Activated naive CD4-positive, alpha-beta T cell (primary cell): ENCODE data around the gene ADAMTS17.
A peak's percentile ranks its signal among the peaks of the same experiment; 100 is the strongest.
"Not testable (repeated sequence)": the region's sequence is repeated elsewhere in the genome, so short reads cannot be mapped to it uniquely, and the experiment has no call there.

Experiments
- DNase-seq, 4 experiments: peaks; one replicate each; lab custom pipeline; 2025; lab: John Stamatoyannopoulos, UW

Gene ADAMTS17

DNA sequence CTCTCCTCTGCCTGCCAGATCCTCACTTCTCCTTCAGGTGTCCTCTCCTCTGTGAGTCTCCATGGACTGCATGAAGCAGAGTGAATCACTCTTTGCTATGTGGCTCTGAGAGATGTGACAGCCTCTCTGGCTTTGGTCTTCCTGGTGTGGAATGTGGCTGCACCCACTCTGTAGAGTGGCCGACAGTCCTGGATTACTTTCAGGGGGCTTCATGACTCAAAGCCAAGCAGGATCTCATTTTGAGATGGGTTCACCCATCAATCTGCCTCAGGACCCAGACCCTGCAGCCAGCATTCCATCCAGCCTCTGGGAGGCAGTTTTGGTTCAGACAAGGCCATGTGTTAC lies 386.6 kb downstream of the ADAMTS17 start:
- no peak for DNase-seq

DNA sequence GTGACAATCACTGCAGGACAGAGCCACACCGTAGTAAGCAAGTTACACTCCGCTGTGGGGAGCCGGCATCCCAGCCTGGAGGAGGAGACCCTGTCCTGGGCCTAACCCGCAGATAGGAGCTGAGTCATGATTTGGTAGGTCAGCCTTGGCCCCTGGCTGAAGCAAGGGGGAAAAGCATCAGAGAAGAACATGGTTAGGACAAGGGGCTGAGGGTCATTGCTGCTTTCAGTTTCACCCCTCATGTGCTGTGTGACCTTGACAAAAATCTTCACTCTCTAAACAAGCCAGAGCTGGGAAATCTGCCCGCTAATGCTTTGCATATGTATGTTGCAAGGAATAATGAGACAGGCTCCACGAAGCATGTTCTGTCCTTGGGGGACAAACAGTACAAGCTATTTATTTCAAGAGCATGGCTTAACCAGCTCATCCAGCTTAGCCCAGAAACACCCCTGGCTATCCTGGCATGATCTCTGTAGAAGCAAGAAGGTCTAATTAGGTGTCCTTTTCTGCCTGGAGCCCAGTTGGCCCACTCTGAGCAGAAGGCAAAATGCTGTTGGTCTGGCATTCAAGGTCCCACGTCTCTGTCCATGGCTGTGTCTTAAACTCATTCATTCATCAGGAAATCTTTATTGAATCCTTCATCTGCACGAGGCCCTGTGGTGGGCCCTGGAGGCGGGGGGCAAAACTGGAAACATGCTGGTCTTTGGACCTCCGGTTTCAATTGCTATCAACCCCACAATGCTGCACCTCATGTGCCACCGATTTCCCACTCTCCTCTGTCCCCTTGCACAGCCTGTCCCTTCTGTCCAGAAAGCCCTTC lies 387.2 kb downstream of the ADAMTS17 start:
- no peak for DNase-seq

DNA sequence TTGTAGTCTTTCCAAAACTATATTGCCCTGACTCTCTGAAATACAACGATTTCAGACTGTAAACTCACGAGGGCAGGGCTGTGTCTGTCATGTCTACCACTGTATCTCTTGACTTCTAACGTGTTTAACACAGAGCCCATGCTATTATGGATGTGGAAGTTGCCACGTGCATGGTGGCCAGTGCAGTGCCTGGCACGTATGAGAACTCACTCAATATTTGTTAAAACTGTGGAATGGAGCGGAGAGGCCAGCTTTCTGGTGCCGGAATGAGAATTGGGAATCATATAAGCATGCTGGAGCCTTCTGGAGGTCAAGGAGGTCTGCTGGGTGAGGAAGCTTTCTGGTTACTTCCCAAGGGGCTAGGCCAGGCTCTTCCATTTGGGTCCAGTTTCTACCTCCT lies 387.9 kb downstream of the ADAMTS17 start:
- DNase-seq, result no peak

DNA sequence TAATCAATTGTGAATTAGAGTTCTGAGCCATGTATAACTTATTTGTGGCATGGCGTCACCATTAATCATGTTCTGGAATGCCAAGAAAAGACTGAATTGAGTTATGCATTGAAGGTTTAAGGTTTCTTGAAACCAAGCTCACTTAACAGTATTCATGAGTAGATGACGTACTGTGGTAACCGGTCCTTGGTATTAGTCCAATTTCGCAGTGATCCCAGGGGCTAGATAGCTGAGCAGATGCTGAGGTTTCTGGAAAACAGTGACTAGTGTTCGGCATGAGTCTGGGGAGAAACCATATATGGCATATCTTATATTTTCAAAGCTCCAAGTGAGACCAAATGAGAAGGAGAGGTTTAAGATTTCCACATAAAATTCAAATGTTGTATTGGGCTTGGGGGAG lies 390.3 kb downstream of the ADAMTS17 start:
- no peak for DNase-seq

GRCh38 chr15:99944131-99944530 lies 397.6 kb downstream of the ADAMTS17 start:
- no peak for DNase-seq

- no peak for DNase-seq
Observed at GRCh38 chr15:99943466-99943865, 398.3 kb downstream of the ADAMTS17 start.

- DNase-seq, result no peak
Observed at GRCh38 chr15:99932676-99933402, 408.9 kb downstream of the ADAMTS17 start.

DNA sequence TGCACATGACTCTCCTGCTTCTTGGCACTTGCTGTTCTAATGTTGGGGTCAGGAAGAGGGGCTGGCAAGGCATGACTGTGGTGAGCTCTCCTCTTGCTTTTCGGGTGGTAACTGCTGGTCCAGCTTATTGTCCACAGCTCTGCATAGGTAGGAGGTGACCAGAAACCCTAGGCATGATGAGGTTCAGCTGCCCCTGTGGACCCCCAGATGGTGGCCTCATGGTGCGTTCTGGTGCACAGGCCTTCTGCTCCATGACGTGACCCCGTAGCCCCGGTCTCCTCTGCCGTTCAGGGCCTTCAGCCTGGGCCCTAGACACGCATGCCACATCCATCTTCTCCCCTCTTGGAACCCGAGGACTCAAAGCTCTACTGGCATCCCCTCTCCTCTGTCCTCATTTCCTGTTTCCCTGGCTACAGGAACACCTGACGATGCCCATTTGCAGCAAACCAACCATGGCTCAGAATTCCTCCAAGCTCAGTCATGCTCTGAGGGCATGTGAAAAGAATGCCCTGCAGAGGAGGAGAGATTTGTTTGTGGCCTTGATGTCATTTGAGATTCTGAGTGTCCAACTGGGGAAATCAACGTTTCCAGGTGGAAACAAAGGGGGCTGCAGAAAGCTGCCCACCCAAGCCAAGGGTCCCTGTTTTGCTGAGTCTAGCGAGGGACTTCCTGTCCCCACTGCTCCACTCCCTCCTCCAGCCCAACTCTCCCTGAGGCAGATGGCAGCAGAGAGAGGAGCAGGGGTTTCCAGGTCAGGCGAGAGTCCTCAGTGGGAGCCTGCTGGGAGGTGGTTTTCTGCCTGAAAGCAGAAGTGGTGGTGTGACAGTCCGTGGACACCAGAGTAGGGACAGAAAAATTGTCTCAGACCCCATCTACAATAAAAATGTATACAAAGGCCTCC lies 409.8 kb downstream of the ADAMTS17 start:
- DNase-seq, result no peak

- no peak for DNase-seq
Observed at GRCh38 chr15:99930696-99931095, 411.1 kb downstream of the ADAMTS17 start.

- no peak for DNase-seq
Observed at GRCh38 chr15:99929266-99929665, 412.5 kb downstream of the ADAMTS17 start.

GRCh38 chr15:99928429-99928981 lies 413.3 kb downstream of the ADAMTS17 start:
- DNase-seq, result peak; percentile 69 to 88 (median 82)

DNA sequence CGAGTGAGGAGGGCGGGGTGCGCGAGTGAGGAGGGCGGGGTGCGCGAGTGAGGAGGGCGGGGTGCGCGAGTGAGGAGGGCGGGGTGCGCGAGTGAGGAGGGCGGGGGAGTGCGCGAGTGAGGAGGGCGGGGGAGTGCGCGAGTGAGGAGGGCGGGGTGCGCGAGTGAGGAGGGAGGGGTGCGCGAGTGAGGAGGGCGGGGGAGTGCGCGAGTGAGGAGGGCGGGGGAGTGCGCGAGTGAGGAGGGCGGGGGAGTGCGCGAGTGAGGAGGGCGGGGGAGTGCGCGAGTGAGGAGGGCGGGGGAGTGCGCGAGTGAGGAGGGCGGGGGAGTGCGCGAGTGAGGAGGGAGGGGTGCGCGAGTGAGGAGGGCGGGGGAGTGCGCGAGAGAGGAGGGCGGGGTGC lies 415.2 kb downstream of the ADAMTS17 start:
- DNase-seq, result not testable (repeated sequence)

DNA sequence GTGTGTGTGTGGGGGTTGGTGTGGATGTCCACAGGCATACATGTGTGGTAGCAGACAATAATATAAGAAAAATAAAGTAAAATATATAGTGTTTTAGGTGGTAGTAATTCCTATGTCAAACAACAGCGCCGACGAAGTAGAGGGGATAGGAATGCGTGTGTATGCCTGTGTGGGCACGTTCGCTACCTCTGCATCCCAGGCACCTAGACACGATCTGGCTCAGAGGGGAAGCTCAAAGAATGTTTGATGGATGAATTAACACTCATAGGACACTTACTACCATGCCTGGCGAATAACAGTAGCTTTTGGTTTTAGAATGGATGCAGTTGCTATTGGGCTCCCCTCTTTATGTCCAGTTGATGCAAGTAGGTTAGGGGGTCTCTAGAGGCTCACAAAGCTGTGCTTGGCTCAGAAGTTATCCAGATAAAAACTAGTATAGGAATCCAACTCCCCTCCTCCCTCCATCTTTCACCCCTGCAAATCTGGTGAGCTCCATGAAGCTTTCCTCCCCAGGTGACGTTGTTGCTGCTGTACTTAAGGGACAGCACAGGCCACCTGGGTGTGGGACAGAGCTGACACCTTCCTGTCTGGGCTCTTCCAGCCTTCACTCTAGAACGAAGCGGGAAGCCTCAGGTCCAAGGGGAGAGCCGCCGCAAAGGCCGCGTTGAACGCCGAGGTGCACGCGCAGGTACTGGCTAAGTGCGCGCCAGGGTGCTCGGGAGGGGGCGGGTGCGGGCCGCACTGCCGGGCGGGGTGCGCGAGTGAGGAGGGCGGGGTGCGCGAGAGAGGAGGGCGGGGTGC lies 415.9 kb downstream of the ADAMTS17 start:
- DNase-seq, result peak in 3 of 4 experiments; percentile 35 to 84 (median 65)

DNA sequence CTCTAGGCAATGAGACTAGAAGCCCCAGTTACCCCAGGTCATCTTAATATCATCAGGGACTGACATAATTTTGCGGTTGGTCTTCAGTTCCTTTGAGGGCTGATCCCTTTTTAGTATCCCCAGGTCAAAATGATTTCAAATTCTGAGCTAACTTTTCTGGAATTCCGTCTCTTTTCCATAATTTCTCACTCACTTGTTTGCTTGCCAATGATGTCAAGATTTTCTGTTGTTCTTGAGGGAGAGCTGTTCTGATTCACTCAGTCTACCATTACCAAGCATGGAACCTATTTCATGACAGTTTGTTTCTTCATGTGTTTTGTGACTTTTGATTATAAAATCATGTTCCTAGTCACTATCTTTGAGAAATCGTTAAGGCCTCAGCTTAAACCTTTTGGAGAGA lies 418.1 kb downstream of the ADAMTS17 start:
- no peak for DNase-seq
